ENCODE data around the gene PAGE4.

PAGE4 gene, protein sequence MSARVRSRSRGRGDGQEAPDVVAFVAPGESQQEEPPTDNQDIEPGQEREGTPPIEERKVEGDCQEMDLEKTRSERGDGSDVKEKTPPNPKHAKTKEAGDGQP

DNA sequence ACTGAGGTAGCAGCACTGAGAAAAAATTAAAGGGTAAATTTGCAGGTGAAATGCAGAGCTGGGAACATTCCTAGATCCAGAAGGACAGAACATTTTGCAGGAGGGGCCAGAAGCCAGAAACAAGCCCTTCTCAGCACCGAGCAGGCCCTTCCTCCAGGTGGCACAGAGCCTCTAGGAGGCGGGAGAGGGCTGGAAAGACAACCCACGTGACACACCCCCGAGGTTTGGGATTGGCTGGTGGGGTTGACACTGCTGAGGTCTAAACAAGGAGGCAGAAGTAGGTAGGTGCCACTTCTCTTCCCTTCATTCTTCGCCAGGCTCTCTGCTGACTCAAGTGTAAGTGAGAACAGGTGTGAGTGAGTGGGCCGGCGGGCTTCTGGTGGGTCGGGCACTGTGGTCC, at the start of gene PAGE4:
Gene PAGE4, plus strand, starts transcription at position 288 of the 400 bp plus-strand sequence. CDS start 1,126 bp downstream, outside the sequence.
- no peak for DNase-seq

DNA sequence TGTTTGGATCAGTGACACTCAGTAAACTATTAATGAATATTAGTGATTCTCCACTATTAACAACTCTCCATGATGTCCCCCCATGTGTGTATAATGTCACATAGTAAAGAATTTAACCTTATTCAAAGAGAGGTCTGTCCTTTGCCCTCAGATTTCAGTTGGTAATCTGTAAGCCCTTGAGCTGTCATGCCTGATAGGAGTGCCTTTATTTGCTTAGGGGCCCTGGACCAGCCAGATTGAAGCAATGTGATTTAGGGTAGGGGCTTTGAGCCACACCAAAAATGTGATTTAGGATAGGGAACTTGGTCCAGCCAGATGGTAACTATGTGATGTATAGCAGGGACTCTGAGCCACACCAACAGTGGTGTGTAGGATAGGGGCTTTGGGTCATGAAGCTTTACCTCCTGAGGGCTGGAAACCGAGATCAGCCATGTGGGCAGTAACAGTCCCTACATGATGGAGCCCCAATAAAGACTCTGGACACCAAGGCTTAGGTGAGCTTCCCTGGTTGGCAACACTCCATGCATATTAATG, 44.3 kb upstream of the PAGE4 start:
- no peak for DNase-seq

DNA sequence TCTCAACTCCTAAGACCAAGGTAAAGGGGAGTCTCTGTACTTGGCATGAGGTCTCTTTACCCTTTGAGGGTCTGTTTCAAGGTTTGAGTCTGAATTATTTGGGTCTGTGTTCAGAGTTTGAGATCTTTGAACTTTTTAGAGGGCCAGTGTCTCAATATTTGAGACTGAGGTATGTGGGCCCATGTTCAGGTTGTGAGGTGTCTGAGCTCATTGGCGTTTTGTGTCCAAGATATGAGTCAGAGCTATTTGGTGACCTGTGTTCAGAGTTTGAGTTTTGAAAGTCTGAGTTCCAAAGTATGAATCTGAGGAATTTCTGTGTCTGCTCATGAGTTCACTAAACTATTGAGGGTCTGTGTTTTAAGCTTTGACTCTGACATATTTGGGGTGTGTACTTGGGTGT, 36.7 kb upstream of the PAGE4 start:
- DNase-seq = no peak

DNA sequence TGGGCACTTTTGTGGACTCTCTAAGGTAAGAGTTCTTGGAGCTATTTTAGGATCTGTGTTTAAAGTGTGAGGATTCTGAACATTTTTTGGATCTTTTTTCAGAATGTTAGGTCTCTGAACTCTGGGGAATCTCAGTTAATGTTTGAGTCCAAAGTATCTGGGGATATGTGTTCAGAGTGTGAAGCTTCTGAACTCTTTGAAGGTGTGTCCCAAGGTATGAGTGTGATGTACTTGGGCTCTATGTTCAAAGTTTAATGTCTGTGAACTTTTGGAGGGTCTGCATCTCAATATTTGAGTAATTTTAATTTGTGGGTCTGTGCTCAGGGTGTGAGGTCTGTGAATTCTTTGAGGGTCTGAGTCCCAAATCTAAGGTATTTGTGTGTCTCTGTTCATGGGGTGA, 35.4 kb upstream of the PAGE4 start:
- no peak for DNase-seq

DNA sequence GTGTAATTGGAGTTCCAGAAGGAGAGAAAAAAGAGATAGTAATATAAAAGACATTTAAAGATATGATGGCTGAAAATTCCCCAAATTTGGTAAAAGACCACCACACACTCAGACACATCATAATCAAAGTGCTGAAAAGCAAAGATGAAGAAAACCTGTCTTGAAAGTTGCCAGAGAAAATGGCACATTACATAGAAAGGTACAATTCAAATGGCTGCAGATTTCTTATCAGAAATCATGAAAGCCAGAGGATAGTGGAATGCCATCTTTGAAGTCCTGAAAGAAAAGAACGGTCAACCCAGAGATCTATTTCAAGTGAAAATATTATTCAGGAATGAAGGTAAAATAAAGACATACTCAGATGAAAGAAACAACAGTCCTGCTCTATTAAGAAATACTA, 29.3 kb upstream of the PAGE4 start:
- no peak for DNase-seq

DNA sequence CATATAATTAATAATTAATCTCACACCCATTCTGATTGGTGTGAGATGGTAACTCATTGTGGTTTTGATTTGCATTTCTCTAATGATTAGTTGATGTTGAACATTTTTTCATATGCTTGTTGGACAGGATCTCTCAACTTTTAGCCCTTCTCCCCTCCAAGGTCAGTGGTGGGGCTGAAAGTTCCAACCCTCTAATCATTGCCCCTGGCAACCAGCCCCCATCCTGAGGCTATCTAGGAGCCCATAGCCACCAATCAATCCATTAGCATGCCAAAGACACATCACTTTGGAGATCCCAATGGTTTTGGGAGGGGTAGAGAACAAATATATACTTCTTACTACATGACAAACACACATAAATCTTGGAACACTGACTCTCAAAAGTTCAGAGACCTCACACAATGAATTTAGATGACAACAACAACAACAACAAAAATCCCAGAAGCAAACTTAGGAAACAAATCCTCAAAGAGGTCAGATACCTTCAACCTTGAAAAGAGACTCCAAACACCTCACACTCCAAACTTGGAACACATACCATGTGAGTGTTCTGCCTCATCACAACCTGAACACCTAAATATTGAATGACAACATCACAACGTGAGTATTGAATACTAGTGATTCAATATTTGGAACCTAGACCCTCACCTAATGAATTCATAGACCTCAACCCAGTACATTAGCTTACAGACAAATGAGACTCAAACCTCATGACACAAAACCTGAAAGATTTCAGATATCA, 19.0 kb upstream of the PAGE4 start:
- no peak for DNase-seq

DNA sequence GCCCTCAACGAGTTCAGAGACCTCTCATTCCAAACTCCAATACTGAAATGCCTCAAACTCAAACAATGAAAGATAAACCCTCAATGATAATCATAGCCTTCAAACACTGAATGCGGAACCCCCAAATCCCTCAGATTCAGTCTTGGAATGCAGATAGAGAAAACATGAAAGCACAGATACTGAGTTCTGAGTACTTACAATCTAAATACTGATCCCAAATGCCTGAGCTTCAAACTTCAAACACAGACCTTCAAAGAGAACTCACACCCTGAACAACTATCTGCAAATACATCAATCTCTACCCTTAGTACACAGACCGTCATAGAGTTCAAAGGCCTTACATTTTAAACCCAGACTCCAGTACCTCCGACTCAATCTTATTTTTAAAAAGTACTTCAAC, 16.9 kb upstream of the PAGE4 start:
- DNase-seq = no peak

DNA sequence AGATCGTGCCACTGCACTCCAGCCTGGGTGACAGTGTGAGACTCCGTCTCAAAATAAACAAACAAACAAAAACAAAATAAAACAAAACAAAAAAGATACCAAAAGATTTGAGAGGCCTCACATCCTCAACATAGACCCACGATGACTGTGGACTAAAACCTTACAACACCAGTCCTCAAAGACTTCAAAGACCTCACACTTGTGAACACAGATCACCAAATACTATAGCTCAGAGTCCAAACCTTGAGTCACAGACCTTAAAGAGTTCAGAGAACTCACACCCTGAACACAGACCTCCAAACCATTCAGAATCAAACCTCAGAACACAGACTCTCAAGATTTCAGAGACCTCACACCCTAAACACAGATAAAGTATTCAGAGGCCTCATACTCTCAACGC, 12.7 kb upstream of the PAGE4 start:
- no peak for DNase-seq

DNA sequence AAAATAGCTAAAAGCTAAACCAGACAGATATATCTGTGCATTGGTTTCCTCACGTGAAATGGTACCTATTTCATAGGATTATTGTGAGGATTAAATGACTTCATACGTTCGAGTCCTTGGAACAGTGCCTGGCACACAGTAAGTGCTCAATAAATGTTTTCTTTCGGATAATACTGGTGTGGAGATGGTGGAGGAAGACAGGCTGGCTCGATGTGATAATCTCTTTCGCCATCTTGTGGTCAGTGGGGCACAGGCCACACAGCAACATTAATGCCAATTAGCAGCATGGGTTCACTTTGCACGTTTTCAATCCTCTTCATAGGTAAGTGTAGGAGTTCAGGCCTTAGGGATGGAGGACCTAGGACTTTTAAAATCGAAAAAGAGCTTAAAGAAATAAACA, 9.3 kb downstream of the PAGE4 start:
- DNase-seq = peak; percentile 7

DNA sequence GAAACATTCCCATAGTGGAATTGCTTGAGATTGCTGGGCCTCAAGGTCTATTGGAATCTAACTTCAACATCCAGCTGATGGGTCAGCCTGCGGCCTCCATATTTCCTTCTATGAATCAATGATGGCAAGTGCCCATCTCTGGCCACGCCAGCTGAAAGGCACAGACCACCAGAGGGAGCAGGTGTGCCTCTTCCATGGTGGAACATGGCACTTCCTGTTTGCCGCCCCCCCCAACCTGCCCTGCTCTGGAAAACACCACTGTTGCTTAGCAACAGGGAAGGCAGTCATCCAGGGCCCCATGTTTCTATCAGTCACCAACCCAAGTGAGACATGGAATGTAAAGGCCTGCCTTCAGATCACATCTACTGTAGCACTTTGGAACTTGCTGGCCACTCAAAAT, 11.6 kb downstream of the PAGE4 start:
- DNase-seq = peak; percentile 70

DNA sequence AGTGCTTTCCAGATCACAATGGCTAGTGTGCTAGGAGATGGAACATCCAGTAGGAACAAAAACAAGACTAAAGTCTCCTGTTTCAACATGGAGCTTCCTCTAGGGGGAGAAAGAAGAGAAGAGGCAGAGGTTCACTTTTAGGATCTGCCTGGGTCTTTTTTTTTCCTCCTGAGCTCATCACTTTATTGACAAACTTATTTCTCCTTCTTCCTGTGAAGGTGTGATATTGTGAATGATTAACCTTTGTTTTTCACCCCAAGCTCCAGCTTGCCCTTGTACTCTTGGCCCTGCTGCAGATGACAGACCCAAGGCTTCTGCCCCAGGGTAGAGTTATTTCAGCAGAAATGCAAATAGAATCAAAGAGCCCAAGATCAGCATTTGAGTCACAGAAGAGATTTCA, 13.5 kb downstream of the PAGE4 start:
- DNase-seq = no peak

DNA sequence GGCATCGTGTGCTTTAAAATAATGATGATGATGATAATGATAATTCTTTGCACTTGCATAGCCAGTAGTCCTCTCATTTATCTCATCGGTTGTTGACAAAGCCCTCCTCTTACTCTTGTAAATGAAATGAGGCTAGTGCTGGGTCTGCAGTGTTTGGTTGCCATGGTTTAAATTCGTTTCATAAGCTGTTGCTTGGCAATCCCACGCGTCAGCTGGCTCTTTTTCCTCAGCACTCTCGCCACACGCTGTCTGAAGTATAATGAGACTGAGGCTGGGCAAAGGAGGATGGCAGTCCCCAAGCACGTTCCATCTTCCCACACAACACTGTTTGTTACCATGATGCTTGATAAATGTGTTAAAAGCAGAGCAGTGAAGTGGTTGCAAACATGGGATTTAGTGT, 15.5 kb downstream of the PAGE4 start:
- no peak for DNase-seq

DNA sequence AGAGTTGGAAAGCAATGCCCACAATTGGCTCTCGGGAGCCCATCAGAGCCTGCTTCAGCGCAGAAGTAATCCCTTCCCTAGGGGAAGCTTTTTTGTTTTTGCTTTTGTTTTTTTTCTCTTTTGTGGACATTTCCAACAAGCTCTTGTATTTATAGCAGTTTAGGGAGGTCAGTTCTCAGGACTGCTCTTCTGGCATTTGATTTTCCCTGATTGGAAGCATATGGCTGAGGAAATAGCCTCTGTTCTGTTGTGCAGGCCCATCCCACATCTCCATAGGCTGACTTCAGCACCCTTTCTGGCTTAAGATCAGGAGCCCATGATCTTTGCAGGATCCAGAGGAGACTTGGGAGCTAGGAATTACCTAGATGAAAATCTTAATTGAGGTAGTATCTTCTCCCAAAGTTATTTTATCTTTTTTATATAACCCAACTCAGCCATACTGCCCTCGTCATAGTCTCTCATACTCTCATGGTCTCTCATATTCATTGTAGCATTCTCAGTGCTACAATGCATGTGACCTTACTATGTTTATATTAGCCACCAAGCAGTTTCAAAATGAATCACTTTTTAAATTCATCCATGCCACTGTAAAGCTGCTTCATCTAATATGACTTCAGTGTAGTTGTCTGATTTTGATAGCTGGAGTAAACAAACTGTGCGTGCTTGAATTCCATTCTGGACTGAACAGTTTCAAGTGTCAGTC, 16.7 kb downstream of the PAGE4 start:
- no peak for DNase-seq

DNA sequence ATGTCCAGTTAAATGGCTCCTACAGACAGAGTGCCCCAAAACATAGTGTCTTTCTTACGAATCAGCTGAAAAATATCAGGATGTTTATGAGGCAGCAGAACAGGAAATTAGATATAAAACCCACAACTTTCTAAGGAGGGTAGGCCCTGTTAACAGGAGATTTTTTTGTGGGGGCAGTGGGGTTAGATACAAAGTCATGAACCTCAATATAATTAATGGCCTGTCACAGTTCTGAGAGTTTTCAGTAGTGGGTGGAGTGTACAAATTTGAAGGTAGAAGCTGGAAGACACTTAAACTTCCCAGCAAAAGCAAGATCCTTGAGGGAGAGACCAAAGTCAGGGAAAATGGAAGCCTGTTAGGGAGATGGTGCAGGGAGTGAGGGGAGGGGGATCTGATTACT, 17.4 kb downstream of the PAGE4 start:
- no peak for DNase-seq

DNA sequence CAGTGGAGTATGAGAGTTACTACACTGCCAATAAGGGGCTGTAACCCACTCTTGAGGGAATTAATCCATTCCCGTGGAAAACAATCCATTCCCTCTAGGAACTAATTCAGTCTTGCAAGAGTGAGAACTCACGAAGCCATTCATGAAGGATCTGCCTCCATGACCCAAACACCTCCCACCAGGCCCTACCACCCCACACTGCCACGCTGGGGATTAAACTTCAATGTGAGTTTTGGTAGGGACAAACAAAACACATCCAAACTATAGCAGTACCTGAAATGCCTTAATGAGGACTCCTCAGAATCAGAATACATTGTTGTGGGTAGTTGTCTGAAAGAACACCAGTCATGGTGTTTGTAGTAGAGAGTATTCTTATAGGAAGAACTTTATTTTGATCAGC, 19.2 kb downstream of the PAGE4 start:
- DNase-seq = no peak

DNA sequence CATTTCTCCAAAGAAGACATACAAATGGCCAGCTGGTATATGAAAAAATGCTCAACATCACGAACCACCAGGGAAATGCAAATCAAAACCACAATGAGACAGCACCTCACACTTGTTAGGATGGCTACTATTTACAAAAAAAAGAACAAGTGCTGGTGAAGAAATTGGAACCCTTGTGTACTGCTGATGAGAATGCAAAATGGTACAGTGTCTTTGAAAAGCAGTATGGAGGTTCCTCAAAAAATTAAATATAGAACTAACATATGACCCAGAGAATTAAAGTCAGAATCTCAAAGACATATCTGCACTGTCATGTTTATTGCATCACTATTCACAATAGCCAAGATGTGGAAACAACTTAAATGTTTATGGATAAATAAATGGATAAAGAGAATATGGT, 20.9 kb downstream of the PAGE4 start:
- no peak for DNase-seq

DNA sequence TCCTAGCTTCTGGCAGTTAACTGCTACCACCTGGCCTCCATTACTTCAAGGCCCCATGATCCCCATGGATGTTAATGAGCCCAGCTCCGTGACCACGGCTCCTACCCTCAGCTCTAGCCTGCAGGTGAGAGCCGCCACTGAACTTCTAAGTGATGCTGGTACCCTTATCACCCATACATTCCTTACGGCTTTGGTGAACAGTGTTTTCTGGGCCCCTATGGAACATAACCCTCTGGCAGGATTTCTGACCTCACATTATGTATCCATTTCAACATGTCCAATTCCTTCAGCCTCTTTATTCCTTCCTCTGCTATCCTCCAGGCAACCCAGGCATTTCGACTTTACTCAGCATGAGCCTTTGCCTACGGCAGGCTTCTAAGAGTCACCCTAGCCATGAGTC, 24.6 kb downstream of the PAGE4 start:
- no peak for DNase-seq

DNA sequence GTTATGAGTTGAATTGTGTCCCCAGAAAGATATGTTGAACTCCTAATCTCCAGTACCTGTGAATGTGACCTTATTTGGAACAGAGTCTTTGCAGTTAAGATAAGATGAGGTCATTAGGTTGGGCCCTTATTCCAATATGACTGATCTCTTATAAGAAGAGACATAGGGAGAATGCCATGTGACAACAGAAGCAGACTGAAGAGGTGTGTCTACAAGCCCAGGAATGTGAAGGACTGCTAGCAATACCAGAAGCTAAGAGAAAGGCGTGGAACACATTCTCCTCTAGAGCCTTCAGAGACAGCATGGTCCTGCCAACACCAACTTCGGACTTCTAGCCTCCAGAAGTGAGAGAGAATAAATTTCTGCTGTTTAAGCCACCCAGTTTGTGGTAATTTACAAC, 27.7 kb downstream of the PAGE4 start:
- no peak for DNase-seq

DNA sequence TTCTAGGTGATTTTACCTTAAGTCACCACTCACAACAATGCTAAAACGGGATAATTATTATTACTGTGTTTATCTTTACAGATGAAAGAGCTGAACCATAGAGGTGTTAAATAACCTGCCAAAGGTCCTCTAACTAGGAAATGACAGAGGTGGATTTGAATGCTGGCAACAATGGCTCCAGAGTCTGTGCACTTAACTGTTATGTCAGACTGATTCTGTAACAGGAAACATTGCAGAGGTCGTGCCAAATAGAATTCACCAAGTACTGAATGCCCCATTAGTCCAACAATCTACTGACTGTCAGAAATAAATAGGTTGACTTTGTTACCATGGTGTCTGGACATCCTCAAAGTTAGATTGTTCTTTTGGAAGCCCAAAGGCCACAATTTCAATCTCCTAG, 29.2 kb downstream of the PAGE4 start:
- DNase-seq = no peak

DNA sequence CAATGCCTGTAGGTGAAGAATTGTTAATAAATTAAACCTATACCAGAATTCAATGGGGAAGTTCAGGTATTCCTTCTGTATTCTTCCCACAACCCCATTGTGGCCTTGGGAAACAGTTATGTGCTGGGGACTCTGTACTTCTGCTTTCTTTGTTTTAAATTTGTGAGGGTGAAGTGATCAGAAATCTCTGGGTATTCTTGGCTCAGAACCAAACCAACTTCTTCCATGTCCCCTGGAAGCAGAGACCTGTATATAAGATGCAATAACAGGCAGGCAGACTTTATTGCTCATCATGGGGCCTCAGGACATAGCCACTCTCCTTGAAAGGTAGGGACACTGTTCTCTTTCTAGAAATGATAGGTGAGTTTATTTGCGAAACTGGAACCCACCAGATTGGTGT, 30.4 kb downstream of the PAGE4 start:
- no peak for DNase-seq

DNA sequence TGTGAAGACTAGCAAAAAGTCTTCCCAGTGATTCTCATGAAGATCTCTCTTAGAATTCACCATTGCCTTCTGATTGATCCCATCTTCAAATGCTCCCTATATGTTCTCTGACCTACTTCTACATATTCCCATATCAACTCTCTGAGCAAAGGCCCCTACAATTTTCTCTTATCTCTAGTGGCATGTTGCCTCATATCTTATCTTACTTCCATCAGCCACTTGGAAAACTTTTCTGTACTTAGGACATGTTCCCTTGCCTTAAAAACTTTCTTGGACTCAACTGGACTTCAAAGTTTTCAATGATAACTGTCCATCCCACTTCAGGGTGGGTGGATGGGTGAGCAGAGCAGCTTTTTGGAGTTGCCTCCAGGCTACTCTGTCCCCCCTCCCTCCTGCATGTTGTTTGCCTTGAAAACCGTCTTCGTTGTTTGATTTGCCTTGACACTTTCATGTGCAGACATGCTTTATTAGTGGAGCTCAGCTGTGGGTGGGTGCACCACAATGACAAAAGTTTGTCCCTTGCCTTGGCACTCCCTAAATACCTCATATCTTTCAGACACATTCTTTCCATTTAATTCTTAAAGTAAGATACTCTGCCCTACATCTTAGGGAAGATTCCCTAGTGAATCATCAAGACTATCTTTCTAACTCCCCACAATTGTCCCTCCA, 31.9 kb downstream of the PAGE4 start:
- DNase-seq = no peak

DNA sequence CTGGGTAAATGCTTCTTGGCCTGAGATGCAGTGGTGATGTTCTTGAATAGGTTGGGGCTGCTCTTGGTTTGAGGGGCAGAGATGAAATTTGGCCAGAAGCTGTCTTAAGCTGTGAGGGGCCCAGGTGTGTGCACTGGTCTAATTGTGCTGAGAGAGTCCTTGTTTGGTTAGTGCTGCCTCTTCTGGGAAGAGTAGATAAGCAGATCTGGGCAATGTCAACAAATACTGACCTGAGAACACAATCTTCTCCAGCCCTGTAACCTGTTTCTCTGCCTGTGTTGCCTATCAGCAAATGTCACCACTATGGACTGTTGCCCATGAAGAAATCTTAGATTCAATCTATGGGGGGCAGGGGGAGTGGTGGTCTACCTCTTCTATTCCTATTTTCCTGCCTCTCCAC, 33.0 kb downstream of the PAGE4 start:
- no peak for DNase-seq

DNA sequence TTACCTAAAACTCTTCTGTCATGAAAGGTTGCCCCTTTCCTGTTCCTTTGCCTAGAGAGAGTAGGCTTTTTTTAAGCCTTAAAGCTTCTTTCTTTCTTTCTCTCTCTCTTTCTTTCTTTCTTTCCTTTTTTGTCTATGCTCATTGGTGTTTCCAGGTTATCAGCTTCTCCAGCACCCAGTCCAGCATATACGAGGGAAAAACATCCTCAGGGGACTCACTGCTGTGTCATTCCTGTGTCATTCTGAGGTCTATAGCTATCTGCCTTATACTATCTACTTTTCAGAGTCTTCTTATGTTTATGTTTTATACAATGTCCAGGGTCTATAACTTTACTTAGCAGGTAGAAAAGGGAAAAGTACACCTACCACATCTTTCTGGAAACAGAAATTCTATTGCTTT, 39.6 kb downstream of the PAGE4 start:
- DNase-seq = no peak

DNA sequence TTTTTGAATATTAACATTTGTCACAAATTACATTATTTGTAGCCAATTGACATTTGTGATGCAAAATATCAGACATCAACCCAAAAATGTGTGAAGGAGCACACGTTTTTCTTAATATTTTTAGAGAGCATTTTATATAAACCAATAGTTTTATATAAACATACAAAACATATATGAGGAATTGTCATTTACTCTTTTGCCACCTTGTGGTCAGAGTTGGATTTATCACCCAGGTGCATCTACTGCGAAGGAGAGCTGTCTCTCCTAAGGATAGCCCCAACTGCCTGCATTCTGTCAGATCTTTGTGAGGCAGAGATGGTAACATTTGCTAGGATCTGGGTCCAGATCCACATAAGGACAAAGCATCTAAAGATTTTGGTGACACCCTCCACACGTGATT, 47.6 kb downstream of the PAGE4 start:
- no peak for DNase-seq

Data from stimulated activated CD4-positive, alpha-beta T cell treated with anti-CD3 and anti-CD28 coated beads, Interleukin-15, amount 100 ng/mL, for 24 hours (primary cell).